Skeletal muscle satellite cell (primary cell): ENCODE data around the gene KCNJ5.

Source experiments
- H3K27me3 ChIP-seq: 2 replicates; pipeline ENCODE4 v1.7.0; 2013; ENCODE audit warnings: low read length; ENCODE audit not compliant: control insufficient read depth, insufficient read depth
- H3K36me3 ChIP-seq: 2 replicates; pipeline ENCODE4 v1.7.0; 2013; ENCODE audit warnings: mild to moderate bottlenecking, control low read depth, low read length; ENCODE audit not compliant: insufficient read depth
- H3K4me1 ChIP-seq: 2 replicates; pipeline ENCODE4 v1.7.0; 2013; ENCODE audit warnings: low read length; ENCODE audit not compliant: control insufficient read depth, insufficient read depth
- H3K4me2 ChIP-seq: 2 replicates; pipeline ENCODE4 v1.7.0; 2013; ENCODE audit warnings: mild to moderate bottlenecking, low read length
- H3K4me3 ChIP-seq: 2 replicates; pipeline ENCODE4 v1.7.0; 2013; ENCODE audit warnings: low read length
- H3K9ac ChIP-seq: 2 replicates; pipeline ENCODE4 v1.7.0; 2013; ENCODE audit warnings: mild to moderate bottlenecking, low read depth, low read length, moderate library complexity
- H3K9me3 ChIP-seq: replicated peaks from 2 replicates; pipeline ENCODE4 v1.7.0; 2013; ENCODE audit warnings: mild to moderate bottlenecking, control low read depth, low read length

Gene KCNJ5

GRCh38 chr11:128940156-128940555 is 49.0 kb downstream of the KCNJ5 start:
- peak overlapping the region; percentile 28 for H3K4me2 ChIP-seq
- no peak overlapping the region for H3K9ac ChIP-seq
- H3K27me3 ChIP-seq, result peaks cover 29% of the 10 kb centered on the region
- H3K36me3 ChIP-seq, result no peaks in the 10 kb centered on the region
- H3K4me3 ChIP-seq, result no peak overlapping the region
- H3K9me3 ChIP-seq, result no peaks in the 10 kb centered on the region
- peaks cover 10% of the 10 kb centered on the region for H3K4me1 ChIP-seq

GRCh38 chr11:128940603-128941002 is 49.4 kb downstream of the KCNJ5 start:
- Histone ChIP-seq H3K4me2 (peak overlapping the region; percentile 28), H3K4me1 (peaks cover 10% of the 10 kb centered on the region), H3K9me3 (no peaks in the 10 kb centered on the region), H3K27me3 (peaks cover 29% of the 10 kb centered on the region), H3K4me3 (no peak overlapping the region), H3K9ac (no peak overlapping the region), H3K36me3 (no peaks in the 10 kb centered on the region)

GRCh38 chr11:128941110-128941509 is 50.0 kb downstream of the KCNJ5 start:
- Histone ChIP-seq H3K27me3 (peaks cover 29% of the 10 kb centered on the region), H3K4me1 (peaks cover 10% of the 10 kb centered on the region), H3K4me2 (no peak overlapping the region), H3K4me3 (no peak overlapping the region), H3K9ac (no peak overlapping the region), H3K9me3 (no peaks in the 10 kb centered on the region), H3K36me3 (no peaks in the 10 kb centered on the region)

- no peak overlapping the region for H3K4me3 ChIP-seq
- H3K9me3 ChIP-seq, result no peaks in the 10 kb centered on the region
- peaks cover 10% of the 10 kb centered on the region for H3K4me1 ChIP-seq
- no peak overlapping the region for H3K9ac ChIP-seq
- no peak overlapping the region for H3K4me2 ChIP-seq
- H3K36me3 ChIP-seq, result no peaks in the 10 kb centered on the region
- peaks cover 29% of the 10 kb centered on the region for H3K27me3 ChIP-seq
These were observed 50.6 kb downstream of the KCNJ5 start for GRCh38 chr11:128941573-128942271.

- no peak overlapping the region for H3K9ac ChIP-seq
- no peak overlapping the region for H3K4me2 ChIP-seq
- no peaks in the 10 kb centered on the region for H3K9me3 ChIP-seq
- peaks cover 10% of the 10 kb centered on the region for H3K4me1 ChIP-seq
- no peaks in the 10 kb centered on the region for H3K36me3 ChIP-seq
- H3K27me3 ChIP-seq, result peaks cover 29% of the 10 kb centered on the region
- H3K4me3 ChIP-seq, result no peak overlapping the region
These were observed 51.1 kb downstream of the KCNJ5 start for GRCh38 chr11:128942272-128942612.

- no peak within 1 kb of the TSS for H3K9ac ChIP-seq
- no peaks in the 10 kb centered on the region for H3K36me3 ChIP-seq
- H3K27me3 ChIP-seq, result peaks cover 29% of the 10 kb centered on the region
- no peak within 1 kb of the TSS for H3K4me2 ChIP-seq
- no peaks in the 10 kb centered on the region for H3K9me3 ChIP-seq
- H3K4me3 ChIP-seq, result no peak within 1 kb of the TSS
- H3K4me1 ChIP-seq, result peaks cover 10% of the 10 kb centered on the region
These were observed 51.8 kb downstream of the KCNJ5 start, which contains the start of gene TP53AIP1 for GRCh38 chr11:128942817-128943427. TP53AIP1 (minus strand) TSS chr11:128942871; CDS start chr11:128937818, 5,053 bp downstream.

GRCh38 chr11:128943428-128943976 is 52.3 kb downstream of the KCNJ5 start:
- Histone ChIP-seq H3K4me2 (no peak overlapping the region), H3K9me3 (no peaks in the 10 kb centered on the region), H3K4me3 (no peak overlapping the region), H3K9ac (no peak overlapping the region), H3K27me3 (peaks cover 27% of the 10 kb centered on the region), H3K36me3 (no peaks in the 10 kb centered on the region), H3K4me1 (peaks cover 10% of the 10 kb centered on the region)

- no peak overlapping the region for H3K9ac ChIP-seq
- no peak overlapping the region for H3K4me3 ChIP-seq
- H3K4me2 ChIP-seq, result no peak overlapping the region
- no peaks in the 10 kb centered on the region for H3K9me3 ChIP-seq
- peaks cover under 1% of the 10 kb centered on the region for H3K27me3 ChIP-seq
- no peaks in the 10 kb centered on the region for H3K36me3 ChIP-seq
- H3K4me1 ChIP-seq, result no peaks in the 10 kb centered on the region
These were observed 55.5 kb downstream of the KCNJ5 start for GRCh38 chr11:128946648-128947047.

GRCh38 chr11:128947773-128948172 is 56.6 kb downstream of the KCNJ5 start:
- no peaks in the 10 kb centered on the region for H3K9me3 ChIP-seq
- H3K36me3 ChIP-seq, result no peaks in the 10 kb centered on the region
- H3K4me2 ChIP-seq, result no peak overlapping the region
- H3K9ac ChIP-seq, result no peak overlapping the region
- no peaks in the 10 kb centered on the region for H3K27me3 ChIP-seq
- H3K4me3 ChIP-seq, result no peak overlapping the region
- no peaks in the 10 kb centered on the region for H3K4me1 ChIP-seq

- no peaks in the 10 kb centered on the region for H3K4me1 ChIP-seq
- no peaks in the 10 kb centered on the region for H3K36me3 ChIP-seq
- no peak overlapping the region for H3K9ac ChIP-seq
- no peak overlapping the region for H3K4me2 ChIP-seq
- no peaks in the 10 kb centered on the region for H3K27me3 ChIP-seq
- H3K9me3 ChIP-seq, result no peaks in the 10 kb centered on the region
- no peak overlapping the region for H3K4me3 ChIP-seq
These were observed 57.4 kb downstream of the KCNJ5 start for GRCh38 chr11:128948583-128948982.

- no peak overlapping the region for H3K4me3 ChIP-seq
- no peaks in the 10 kb centered on the region for H3K9me3 ChIP-seq
- no peaks in the 10 kb centered on the region for H3K36me3 ChIP-seq
- no peaks in the 10 kb centered on the region for H3K27me3 ChIP-seq
- no peak overlapping the region for H3K9ac ChIP-seq
- H3K4me2 ChIP-seq, result no peak overlapping the region
- no peaks in the 10 kb centered on the region for H3K4me1 ChIP-seq
These were observed 58.8 kb downstream of the KCNJ5 start for GRCh38 chr11:128949791-128950454.
